IPS-20b (cell line): ENCODE measurements around the gene INPP5A.
"Not testable (repeated sequence)": the region's sequence is repeated elsewhere in the genome, so short reads cannot be mapped to it uniquely, and the experiment has no call there.

Experiments used
- H3K27ac ChIP-seq: one replicate; pipeline ENCODE4 v1.5.1; 2013; ENCODE audit warnings: low read length
- H3K27me3 ChIP-seq: 2 replicates; pipeline ENCODE4 v1.6.1; 2013; ENCODE audit warnings: mild to moderate bottlenecking, low read length, inconsistent platforms; ENCODE audit not compliant: insufficient read depth
- H3K36me3 ChIP-seq: 2 replicates; pipeline ENCODE4 v1.6.1; 2013; ENCODE audit warnings: low read depth, mild to moderate bottlenecking, inconsistent platforms, low read length, moderate library complexity; ENCODE audit not compliant: insufficient read depth
- H3K4me1 ChIP-seq: 2 replicates; pipeline ENCODE4 v1.6.1; 2013; ENCODE audit warnings: mild to moderate bottlenecking, control low read depth, inconsistent platforms, low read length, moderate library complexity; ENCODE audit not compliant: insufficient read depth
- H3K4me3 ChIP-seq: 2 replicates; pipeline ENCODE4 v1.5.1; 2013; ENCODE audit warnings: mild to moderate bottlenecking, low read length, inconsistent platforms
- H3K9ac ChIP-seq: 2 replicates; pipeline ENCODE4 v1.6.1; 2013; ENCODE audit warnings: low read depth, mild to moderate bottlenecking, inconsistent platforms, low read length, moderate library complexity
- H3K9me3 ChIP-seq: 2 replicates; pipeline ENCODE4 v1.6.1; 2013; ENCODE audit warnings: mild to moderate bottlenecking, low read depth, low read length, inconsistent platforms; ENCODE audit not compliant: insufficient read depth

Gene INPP5A

DNA sequence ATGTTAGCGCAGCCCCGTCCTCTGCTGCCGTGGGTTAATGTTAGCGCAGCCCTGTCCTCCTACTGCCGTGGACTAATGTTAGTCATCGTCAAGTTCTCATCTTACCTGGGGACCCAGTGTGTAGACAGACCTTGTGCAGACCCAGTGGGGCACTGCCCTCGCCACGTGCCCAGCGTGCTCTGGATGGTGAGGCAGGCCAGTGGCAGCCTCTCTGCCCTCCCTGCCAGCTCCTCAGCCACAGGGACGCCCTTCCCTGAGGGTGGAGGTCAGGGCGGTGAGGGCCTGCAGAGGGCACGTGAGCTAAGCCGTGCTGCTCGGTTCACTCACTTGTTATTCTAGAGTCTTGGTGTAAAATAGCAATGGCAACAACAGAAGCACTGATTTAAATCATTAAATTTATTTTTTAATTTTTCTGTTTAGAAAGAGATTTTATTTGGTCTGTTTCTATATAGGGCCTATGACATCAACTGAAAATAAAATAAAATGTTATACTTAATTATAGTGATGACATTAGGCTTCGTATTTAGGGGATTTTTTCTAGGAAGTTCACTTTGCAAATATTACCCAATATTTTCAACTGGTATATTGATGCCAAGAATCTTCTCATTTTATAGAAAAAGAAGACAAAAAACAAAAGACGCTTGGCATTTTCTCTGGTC is 199.9 kb downstream of the INPP5A start:
- Histone ChIP-seq H3K27ac (no peak overlapping the region), H3K4me3 (no peak overlapping the region), H3K9me3 (no peaks in the 10 kb centered on the region), H3K36me3 (no peaks in the 10 kb centered on the region), H3K9ac (no peak overlapping the region), H3K27me3 (peaks cover 27% of the 10 kb centered on the region), H3K4me1 (peaks cover 3% of the 10 kb centered on the region; the same call in 1 of the 2 replicates)

- Histone ChIP-seq H3K4me3 (no peak overlapping the region), H3K9me3 (no peaks in the 10 kb centered on the region), H3K27me3 (peaks cover 31% of the 10 kb centered on the region), H3K27ac (no peak overlapping the region), H3K36me3 (no peaks in the 10 kb centered on the region), H3K4me1 (peaks cover 5% of the 10 kb centered on the region; the same call in 1 of the 2 replicates), H3K9ac (no peak overlapping the region)
Observed at GRCh38 chr10:132738454-132739224, 201.1 kb downstream of the INPP5A start.

DNA sequence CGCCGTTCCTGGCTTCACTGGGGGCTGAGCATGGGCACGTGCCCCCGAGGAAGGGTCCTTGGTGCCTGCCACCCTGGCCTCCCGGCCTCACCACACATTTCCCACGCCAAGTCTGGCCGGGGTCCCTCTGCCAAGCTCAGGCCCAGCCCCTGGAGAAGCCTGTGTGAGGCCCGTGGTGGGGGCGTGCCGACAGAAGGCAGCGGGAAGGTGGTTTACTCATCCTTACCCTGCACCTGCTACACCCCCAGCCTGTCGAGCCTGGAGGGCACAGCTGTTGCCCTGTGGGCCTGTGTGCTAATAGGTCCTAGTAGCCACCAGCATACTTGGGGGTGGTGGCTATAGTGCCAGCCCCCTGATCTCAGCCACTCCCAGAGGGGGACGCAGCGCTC is 201.6 kb downstream of the INPP5A start:
- peaks cover 36% of the 10 kb centered on the region for H3K27me3 ChIP-seq
- peaks cover 5% of the 10 kb centered on the region; the same call in 1 of the 2 replicates for H3K4me1 ChIP-seq
- no peaks in the 10 kb centered on the region for H3K9me3 ChIP-seq
- no peak overlapping the region for H3K9ac ChIP-seq
- no peak overlapping the region for H3K4me3 ChIP-seq
- H3K27ac ChIP-seq = no peak overlapping the region
- H3K36me3 ChIP-seq = no peaks in the 10 kb centered on the region

DNA sequence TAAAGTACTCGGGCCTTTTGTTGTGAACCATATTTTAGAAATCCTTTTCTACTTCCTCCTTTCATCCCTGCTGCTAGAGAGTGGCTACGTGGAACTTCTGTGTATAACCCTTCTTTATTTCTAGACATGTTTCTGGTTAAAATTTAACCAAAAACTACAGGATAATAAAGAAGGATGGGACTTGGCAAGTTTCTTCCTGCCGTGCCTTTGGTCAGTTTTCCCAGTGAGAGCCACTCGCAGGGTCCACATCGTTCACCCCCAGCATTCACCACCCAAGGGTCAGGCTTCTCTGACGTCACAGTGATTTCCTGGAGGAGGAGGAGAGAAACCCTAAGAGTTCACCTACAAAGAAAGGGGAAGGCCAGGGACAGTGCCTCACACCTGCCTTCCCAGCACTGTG is 203.0 kb downstream of the INPP5A start:
- H3K36me3 ChIP-seq = no peaks in the 10 kb centered on the region
- peaks cover 42% of the 10 kb centered on the region for H3K27me3 ChIP-seq

GRCh38 chr10:132742167-132742836 is 204.7 kb downstream of the INPP5A start:
- Histone ChIP-seq H3K4me3 (no peak overlapping the region), H3K27me3 (peaks cover 42% of the 10 kb centered on the region), H3K4me1 (peaks cover 14% of the 10 kb centered on the region; the same call in 1 of the 2 replicates), H3K9me3 (no peaks in the 10 kb centered on the region), H3K36me3 (no peaks in the 10 kb centered on the region), H3K27ac (no peak overlapping the region), H3K9ac (no peak overlapping the region)

More for the DNA sequence above, 203.0 kb downstream of the INPP5A start:
- Histone ChIP-seq H3K9me3 (no peaks in the 10 kb centered on the region), H3K4me3 (no peak overlapping the region), H3K27ac (no peak overlapping the region), H3K4me1 (peaks cover 5% of the 10 kb centered on the region; the same call in 1 of the 2 replicates), H3K9ac (no peak overlapping the region)

DNA sequence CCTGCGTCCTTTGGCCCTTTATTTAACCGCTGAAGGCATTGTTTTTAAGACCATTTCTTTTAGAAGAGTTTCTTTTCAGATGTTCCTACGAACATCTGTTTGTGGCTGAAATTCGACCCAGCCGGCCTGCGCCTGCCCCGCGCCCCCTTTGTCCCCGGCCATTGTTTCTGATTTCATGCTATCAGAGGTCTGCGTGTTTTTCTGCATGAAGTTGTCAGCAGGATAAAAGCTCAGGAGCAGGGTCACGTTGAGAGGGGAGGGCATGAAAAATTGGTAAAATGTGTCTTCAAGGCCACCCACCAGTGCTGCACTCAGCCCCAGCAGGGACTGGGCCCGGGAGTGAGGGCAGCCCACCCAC is 205.2 kb downstream of the INPP5A start:
- H3K9ac ChIP-seq = no peak overlapping the region
- no peak overlapping the region for H3K27ac ChIP-seq
- H3K4me3 ChIP-seq = no peak overlapping the region
- H3K36me3 ChIP-seq = no peaks in the 10 kb centered on the region
- H3K9me3 ChIP-seq = no peaks in the 10 kb centered on the region
- H3K4me1 ChIP-seq = peaks cover 14% of the 10 kb centered on the region; the same call in 1 of the 2 replicates
- peaks cover 42% of the 10 kb centered on the region for H3K27me3 ChIP-seq

GRCh38 chr10:132743196-132743924 is 205.8 kb downstream of the INPP5A start:
- not testable (repeated sequence) for H3K36me3 ChIP-seq
- H3K27me3 ChIP-seq = peaks cover 42% of the 10 kb centered on the region

DNA sequence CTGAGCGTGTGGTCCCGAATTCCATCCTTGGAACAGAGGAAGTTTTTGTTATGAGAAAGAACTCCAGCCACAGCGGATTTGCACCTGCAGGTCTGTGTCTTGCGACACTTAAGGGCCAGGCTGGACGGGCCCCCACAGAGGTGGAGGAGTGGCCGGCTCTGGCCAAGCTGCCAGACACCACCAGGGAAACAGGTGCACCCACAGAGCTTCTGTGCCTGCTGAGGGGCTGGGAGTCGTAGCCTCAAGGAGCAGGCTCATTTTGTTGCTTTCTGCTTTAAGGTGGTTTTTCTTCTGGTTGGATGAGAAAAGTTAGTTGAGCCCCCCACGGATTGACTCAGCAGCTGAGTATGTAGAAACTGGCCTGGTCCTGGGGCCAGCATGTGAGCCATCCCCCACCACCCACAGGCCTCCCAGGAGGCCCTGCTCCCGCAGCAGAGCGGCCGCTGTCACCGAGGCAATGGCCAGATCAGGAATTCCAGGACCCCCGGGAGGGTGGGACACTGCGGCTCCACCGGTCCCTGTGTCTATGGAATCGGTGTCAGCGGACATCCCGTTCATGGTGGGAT is 206.4 kb downstream of the INPP5A start:
- no peak overlapping the region for H3K9ac ChIP-seq
- H3K9me3 ChIP-seq = no peaks in the 10 kb centered on the region
- H3K27me3 ChIP-seq = peaks cover 42% of the 10 kb centered on the region
- H3K4me1 ChIP-seq = peaks cover 14% of the 10 kb centered on the region; the same call in 1 of the 2 replicates
- no peak overlapping the region for H3K27ac ChIP-seq
- no peak overlapping the region for H3K4me3 ChIP-seq
- no peaks in the 10 kb centered on the region for H3K36me3 ChIP-seq

More at GRCh38 chr10:132743196-132743924, 205.8 kb downstream of the INPP5A start:
- H3K9me3 ChIP-seq, H3K4me3 ChIP-seq, H3K9ac ChIP-seq, H3K27ac ChIP-seq: not testable (repeated sequence)
- H3K4me1 ChIP-seq = peaks cover 14% of the 10 kb centered on the region; the same call in 1 of the 2 replicates

- peaks cover 14% of the 10 kb centered on the region; the same call in 1 of the 2 replicates for H3K4me1 ChIP-seq
- H3K36me3 ChIP-seq = no peaks in the 10 kb centered on the region
- no peaks in the 10 kb centered on the region for H3K9me3 ChIP-seq
- H3K4me3 ChIP-seq = no peak overlapping the region
- H3K27ac ChIP-seq = no peak overlapping the region
- no peak overlapping the region for H3K9ac ChIP-seq
- peaks cover 35% of the 10 kb centered on the region for H3K27me3 ChIP-seq
Observed at GRCh38 chr10:132744839-132745238, 207.3 kb downstream of the INPP5A start.

GRCh38 chr10:132745511-132745910 is 207.9 kb downstream of the INPP5A start:
- H3K27ac ChIP-seq = no peak overlapping the region
- H3K9me3 ChIP-seq = no peaks in the 10 kb centered on the region

GRCh38 chr10:132745971-132746370 is 208.4 kb downstream of the INPP5A start:
- Histone ChIP-seq H3K36me3 (no peaks in the 10 kb centered on the region), H3K9ac (peak overlapping the region; percentile 34; the same call in 1 of the 2 replicates), H3K4me1 (peaks cover 14% of the 10 kb centered on the region; the same call in 1 of the 2 replicates), H3K27me3 (peaks cover 24% of the 10 kb centered on the region), H3K9me3 (no peaks in the 10 kb centered on the region), H3K27ac (no peak overlapping the region), H3K4me3 (no peak overlapping the region)

More at GRCh38 chr10:132745511-132745910, 207.9 kb downstream of the INPP5A start:
- Histone ChIP-seq H3K9ac (no peak overlapping the region), H3K4me3 (no peak overlapping the region), H3K4me1 (peaks cover 14% of the 10 kb centered on the region; the same call in 1 of the 2 replicates), H3K27me3 (peaks cover 28% of the 10 kb centered on the region), H3K36me3 (no peaks in the 10 kb centered on the region)
